Activated T-cell treated with anti-CD3 and anti-CD28 coated beads, Interleukin-2, amount 50 U/mL, for 4 hours (primary cell): ENCODE data around the gene FAAP100. TPM values are rescaled to one million over a fixed set of nuclear protein-coding genes. Genes with fewer than 3 reads are reported as not detected.

Experiments
- ATAC-seq, 2 donors: fragments of 200-7000 bp; cut with Tn5 transposase; one replicate each; pipeline ENCODE4 v1.10.0; 2021
- DNase-seq: peaks from one replicate; pipeline ENCODE4 v3.0.0-alpha.2; 2020
- H3K27me3 Mint-ChIP-seq: one replicate; pipeline ENCODE4 v1.8.0; 2021; ENCODE audit warnings: low read depth, mixed read lengths
- H3K36me3 Mint-ChIP-seq: one replicate; pipeline ENCODE4 v1.8.0; 2022; ENCODE audit warnings: mixed read lengths; ENCODE audit not compliant: insufficient read depth
- H3K4me1 Mint-ChIP-seq: one replicate; pipeline ENCODE4 v1.8.0; 2021; ENCODE audit warnings: low read depth, mixed read lengths
- H3K4me3 Mint-ChIP-seq: one replicate; pipeline ENCODE4 v1.8.0; 2021; ENCODE audit warnings: mild to moderate bottlenecking, moderate library complexity, mixed read lengths
- H3K9me3 Mint-ChIP-seq: one replicate; pipeline ENCODE4 v1.8.0; 2021; ENCODE audit warnings: mixed read lengths
- total RNA-seq, 3 donors: library from RNA; stranded (reverse); gene quantifications; one replicate each; pipeline ENCODE4 v1.2.1, GENCODE V29; 2021

The FAAP100 gene
- total RNA-seq, 3 donors from 2014 or later: 59.3 to 63.3 (median 61.6) TPM

DNA sequence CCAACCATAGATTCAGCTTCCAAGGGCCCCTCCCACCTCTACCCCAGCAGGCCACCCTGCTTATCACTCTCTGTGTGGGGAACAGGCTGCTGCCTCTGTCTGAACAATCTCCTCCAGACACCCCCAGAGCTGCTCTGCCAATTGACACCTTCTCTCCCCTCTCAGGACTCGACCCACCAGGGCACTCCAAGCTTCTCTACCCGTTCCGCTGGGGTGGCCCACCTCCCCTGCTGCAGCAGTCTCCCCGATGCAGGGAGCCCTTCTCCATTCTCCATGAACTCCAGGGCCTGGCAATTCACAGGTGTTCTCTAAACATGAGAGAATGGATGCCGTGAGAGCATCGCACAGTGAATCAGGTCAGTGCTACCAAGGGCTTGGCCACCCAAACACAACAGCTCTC lies 28.3 kb upstream of the FAAP100 start:
- ATAC-seq (no peak), DNase-seq (no peak)
- Mint-ChIP-seq H3K4me1 (peaks cover 12% of the 10 kb centered on the region), H3K4me3 (no peak overlapping the region), H3K36me3 (peaks cover 45% of the 10 kb centered on the region), H3K27me3 (no peaks in the 10 kb centered on the region), H3K9me3 (no peaks in the 10 kb centered on the region)

DNA sequence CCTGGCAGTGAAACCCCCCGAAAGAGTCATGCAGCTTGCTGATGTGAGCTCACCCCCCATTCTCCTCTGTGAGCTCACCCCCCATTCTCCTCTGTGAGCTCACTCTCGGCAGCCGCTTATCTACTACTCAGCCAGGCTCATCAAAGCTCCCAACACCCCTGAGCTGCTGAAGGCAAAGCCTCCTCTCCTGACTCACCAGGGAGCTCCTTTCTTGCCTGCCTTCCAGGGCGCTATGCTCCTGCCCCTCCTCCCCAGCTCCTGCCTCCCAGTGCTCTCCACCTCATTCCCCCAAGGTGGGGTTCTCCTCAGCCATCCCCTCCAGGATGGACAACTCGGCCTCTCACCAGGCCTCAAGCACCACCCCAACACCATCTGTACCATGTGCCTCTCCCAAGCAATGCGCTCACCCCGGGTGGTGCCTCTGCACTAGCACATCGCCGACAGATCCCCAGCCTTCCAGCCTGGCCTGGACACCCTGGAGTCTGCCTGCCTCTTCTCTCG lies 27.7 kb upstream of the FAAP100 start:
- no peak overlapping the region for H3K4me3 Mint-ChIP-seq
- H3K4me1 Mint-ChIP-seq: peaks cover 12% of the 10 kb centered on the region
- H3K27me3 Mint-ChIP-seq: no peaks in the 10 kb centered on the region
- ATAC-seq (no peak), DNase-seq (no peak)
- no peaks in the 10 kb centered on the region for H3K9me3 Mint-ChIP-seq
- peaks cover 45% of the 10 kb centered on the region for H3K36me3 Mint-ChIP-seq

DNA sequence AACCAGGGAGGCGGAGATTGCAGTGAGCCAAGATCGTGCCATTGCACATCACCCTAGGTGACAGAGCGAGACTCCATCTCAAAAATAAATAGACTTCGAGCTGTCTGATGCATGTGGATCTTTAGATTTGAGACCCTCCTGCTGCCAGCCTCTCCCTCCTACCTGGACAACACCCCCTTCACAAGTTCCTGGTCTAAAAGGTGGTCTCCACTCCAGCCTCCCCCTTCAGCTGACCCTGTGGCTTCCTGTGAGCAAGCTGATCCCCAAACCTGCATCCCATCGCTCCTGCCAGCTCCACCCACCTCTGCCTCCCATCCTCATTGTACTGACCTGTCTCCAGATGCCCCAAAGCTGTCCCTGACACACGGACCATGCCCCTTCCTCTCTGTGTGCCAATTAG lies 27.1 kb upstream of the FAAP100 start:
- no peak overlapping the region for H3K4me3 Mint-ChIP-seq
- no peak for DNase-seq
- H3K36me3 Mint-ChIP-seq: peaks cover 45% of the 10 kb centered on the region
- no peak for ATAC-seq
- no peaks in the 10 kb centered on the region for H3K9me3 Mint-ChIP-seq
- no peaks in the 10 kb centered on the region for H3K27me3 Mint-ChIP-seq
- peaks cover 12% of the 10 kb centered on the region for H3K4me1 Mint-ChIP-seq

DNA sequence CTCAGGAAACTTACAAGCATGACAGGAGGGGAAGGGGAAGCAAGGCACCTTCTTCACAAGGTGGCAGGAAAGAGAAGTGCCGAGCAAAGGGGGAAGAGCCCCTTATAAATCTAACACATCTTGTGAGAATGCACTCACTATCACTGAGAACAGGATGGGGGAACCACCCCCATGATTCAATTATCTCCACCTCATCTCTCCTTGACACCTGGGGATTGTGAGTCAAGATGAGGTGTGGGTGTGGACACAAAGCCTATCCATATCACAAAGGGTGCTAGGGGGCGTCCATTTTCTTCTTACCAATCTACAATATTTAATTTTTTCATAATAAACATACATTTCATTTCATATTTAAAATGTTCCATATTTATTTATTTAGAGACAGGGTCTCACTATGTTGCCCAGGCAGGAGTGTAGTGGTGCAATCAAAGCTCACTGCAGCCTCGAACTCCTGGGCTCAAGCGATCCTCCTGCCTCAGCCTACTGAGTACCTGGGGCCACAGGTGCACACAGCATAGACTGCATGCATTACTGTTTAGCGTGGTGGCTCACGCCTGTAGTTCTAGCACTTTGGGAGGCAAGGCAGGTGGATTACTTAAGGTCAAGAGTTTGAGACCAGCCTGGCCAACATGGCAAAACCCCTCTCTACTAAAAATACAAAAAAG lies 26.5 kb upstream of the FAAP100 start:
- peaks cover 12% of the 10 kb centered on the region for H3K4me1 Mint-ChIP-seq
- peaks cover 41% of the 10 kb centered on the region for H3K36me3 Mint-ChIP-seq
- H3K9me3 Mint-ChIP-seq: no peaks in the 10 kb centered on the region
- H3K4me3 Mint-ChIP-seq: no peak overlapping the region
- DNase-seq: no peak
- no peaks in the 10 kb centered on the region for H3K27me3 Mint-ChIP-seq
- ATAC-seq: peak; percentile 91

DNA sequence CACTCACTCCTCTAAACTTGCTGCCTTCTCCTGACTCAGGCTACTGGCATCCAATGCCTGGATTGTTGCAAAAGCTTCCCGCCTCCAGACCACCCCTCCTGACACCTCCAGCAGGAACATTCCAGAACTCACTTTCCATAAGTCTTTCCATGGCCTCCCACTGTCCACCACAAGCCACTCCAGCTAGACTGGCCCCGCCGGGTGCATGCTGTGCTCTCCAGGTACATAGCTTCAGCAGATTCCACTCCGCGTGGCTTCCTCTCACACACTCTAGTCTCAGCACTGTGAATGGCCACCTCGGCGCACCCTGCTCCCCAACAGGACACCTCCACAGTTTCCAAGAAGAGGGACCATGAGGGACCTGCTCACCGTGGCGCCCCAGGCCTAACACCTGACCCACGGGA lies 25.9 kb upstream of the FAAP100 start:
- ATAC-seq: no peak
- H3K27me3 Mint-ChIP-seq: no peaks in the 10 kb centered on the region
- H3K4me1 Mint-ChIP-seq: peaks cover 12% of the 10 kb centered on the region
- no peaks in the 10 kb centered on the region for H3K9me3 Mint-ChIP-seq
- DNase-seq: no peak
- H3K4me3 Mint-ChIP-seq: no peak overlapping the region
- H3K36me3 Mint-ChIP-seq: peaks cover 38% of the 10 kb centered on the region

DNA sequence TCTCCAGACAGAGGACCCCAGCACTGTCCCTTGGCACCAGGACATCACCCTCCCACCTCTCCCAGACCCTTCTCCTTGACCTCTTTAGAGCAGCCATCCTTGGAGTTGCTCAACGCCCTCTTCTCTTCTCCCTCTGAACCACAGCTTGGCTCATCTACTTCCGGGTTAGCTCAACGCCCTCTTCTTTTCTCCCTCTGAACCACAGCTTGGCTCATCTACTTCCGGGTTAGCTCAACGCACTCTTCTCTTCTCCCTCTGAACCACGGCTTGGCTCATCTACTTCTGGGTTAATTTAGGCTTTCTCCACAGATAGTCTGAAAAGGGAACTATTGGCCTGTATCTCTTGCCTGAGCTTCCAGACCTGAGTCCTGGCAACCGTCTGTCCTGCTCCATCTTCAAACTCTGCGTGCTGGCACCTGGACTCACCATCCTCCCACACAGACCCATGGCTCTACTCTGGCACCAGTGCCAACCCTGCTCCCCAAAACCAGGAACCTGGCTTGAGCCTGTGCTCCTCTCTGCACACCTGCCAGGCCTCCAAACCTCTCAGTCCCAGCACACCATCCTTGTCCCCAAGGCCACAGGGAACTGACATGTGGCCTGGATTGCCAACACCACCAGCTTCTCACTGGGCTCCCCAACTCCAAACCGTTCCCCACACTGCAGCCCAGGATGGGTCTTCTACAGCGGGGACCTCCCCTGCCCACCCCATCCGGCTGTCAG lies 25.3 kb upstream of the FAAP100 start:
- Mint-ChIP-seq H3K4me3 (no peak overlapping the region), H3K9me3 (no peaks in the 10 kb centered on the region), H3K4me1 (peaks cover 12% of the 10 kb centered on the region), H3K27me3 (no peaks in the 10 kb centered on the region), H3K36me3 (peaks cover 41% of the 10 kb centered on the region)
- ATAC-seq: no peak
- no peak for DNase-seq

DNA sequence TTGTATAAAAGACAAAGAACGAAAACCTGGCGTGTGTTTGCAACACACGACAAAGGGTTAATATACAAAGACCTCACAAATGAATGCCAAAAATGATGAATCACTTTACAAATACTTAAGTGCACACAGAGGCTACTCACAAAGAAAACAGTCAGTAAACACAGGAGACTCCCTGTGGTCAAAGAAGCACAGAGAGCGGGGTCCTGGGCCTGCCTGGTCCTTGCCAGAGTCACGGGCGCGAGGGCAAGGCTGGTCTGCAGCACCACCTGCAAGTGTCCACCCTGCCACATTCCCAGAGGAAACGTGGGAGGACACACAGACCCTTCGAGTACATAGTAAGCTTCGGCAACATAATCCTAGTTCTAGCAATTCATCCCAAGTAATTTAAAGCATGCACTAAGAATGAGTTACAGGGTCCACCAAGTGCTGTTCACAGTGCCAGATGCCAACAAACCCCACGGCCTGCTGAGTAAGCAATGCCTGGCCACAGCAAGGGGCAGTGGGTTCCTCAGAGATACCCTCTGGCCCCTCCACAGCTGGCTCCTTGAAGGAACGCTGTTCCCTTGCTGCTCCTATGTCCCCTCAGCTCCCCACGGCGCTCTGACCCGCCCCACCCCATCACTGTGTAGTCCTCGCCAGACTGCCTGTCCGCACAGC lies 24.6 kb upstream of the FAAP100 start:
- peaks cover 12% of the 10 kb centered on the region for H3K4me1 Mint-ChIP-seq
- no peak overlapping the region for H3K4me3 Mint-ChIP-seq
- no peaks in the 10 kb centered on the region for H3K27me3 Mint-ChIP-seq
- DNase-seq (no peak), ATAC-seq (no peak)
- no peaks in the 10 kb centered on the region for H3K9me3 Mint-ChIP-seq
- H3K36me3 Mint-ChIP-seq: peaks cover 41% of the 10 kb centered on the region

DNA sequence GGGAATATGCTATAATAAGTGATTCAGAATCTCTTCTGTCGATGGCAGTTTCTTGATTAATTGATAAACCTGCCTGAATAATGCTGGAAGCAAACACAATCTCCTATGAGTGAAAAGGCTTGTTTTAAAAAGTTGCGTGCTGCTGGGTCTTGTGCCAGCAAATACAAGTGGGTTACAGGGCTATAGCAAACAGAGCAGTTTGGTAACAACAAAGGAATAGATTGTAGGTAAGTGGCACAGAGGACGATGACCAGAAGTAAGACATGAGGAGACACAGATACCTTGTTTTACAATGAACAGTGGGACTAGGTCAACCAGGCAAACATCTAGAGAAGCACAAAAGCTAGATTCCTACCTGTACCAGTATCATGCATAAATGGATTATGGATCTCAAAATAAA lies 23.7 kb upstream of the FAAP100 start:
- Mint-ChIP-seq H3K4me3 (no peak overlapping the region), H3K36me3 (peaks cover 41% of the 10 kb centered on the region), H3K4me1 (peaks cover 12% of the 10 kb centered on the region), H3K27me3 (no peaks in the 10 kb centered on the region), H3K9me3 (no peaks in the 10 kb centered on the region)
- no peak for DNase-seq
- ATAC-seq: no peak

DNA sequence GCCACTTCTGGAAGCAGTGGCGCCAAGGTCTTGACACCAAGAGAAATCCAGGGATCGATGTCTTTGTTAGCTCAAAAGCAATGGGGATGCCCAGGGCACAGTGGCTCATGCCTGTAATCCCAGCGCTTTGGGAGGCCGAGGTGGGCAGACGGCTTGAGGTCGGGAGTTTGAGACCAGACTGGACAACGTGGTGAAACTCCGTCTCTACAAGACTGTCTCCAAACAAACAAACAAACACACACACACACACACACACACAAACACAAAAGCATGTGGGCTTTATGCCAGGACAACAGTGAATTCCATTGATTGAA lies 22.4 kb upstream of the FAAP100 start:
- peaks cover 7% of the 10 kb centered on the region for H3K4me1 Mint-ChIP-seq
- peaks cover 35% of the 10 kb centered on the region for H3K36me3 Mint-ChIP-seq
- DNase-seq (no peak), ATAC-seq (no peak)
- H3K4me3 Mint-ChIP-seq: no peak overlapping the region
- H3K27me3 Mint-ChIP-seq: no peaks in the 10 kb centered on the region
- no peaks in the 10 kb centered on the region for H3K9me3 Mint-ChIP-seq

DNA sequence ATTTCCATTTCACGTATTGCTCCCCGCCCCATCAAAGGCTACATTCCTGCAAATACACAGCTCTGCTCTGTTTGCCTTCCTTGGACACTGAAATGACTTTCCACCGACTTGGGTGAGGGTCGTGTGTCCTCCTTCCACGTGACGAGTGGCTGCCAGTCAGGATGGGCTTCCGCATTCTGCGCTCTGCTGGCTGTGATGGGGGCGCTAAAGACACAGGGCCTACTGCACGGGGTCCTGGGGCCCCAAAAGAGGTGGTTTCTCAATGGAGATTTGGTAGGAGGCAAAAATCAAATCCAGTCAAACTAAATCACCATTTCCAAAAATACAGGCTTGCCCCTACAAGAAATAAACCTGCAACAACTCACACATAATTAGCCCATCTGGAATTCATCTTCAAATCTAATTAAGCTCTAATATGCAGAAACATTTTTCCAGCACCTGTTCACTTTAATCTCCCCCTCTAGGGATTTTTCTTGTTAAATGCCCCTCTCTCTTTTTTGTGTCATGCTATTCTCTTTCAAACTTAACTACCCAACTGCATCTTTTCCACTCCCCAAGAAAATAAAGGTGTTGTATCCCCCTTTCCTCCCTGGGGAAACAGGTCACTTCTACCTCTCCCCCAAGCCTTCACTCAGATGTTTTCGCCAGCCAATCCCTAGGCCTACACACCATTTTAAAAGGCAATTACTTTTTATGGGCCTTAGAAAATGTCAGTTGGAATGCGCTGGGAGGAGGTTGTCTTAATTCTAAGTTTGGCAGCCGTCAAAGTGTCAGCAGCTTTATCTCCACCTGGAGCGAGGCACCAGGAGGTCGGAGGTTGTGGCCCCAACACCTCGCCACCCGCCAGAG lies 21.9 kb upstream of the FAAP100 start:
- Mint-ChIP-seq H3K27me3 (no peaks in the 10 kb centered on the region), H3K36me3 (peaks cover 33% of the 10 kb centered on the region), H3K9me3 (no peaks in the 10 kb centered on the region), H3K4me3 (no peak overlapping the region), H3K4me1 (peaks cover 4% of the 10 kb centered on the region)
- DNase-seq: no peak
- no peak for ATAC-seq

DNA sequence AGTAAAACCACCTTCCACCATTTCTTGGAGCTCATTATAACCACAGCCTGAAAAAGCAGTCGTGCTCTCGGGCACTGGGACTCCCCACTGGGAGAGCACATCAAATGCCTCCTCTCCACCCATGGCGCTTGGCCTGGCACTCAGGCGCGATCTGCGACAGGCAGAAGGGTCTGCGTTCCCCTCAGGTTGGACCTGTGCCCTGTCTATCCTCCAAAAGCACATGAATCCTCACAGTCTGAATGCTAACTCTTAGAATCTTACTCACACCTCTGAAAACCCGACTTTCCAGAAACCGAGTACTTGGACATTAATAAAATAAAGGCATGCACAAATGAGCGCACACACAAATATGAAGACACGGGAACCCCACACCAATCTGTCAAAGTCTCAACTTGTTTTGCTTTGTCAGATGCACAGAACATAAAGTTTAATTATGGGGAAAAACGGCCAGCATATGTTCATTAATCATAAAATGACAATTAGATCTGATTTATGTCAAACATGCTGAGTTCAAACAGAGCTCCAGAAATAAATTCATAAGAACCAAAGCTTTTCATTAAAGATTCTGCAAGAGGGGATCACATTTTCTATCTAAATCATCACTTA lies 20.5 kb upstream of the FAAP100 start:
- H3K9me3 Mint-ChIP-seq: no peaks in the 10 kb centered on the region
- H3K27me3 Mint-ChIP-seq: no peaks in the 10 kb centered on the region
- no peak overlapping the region for H3K4me3 Mint-ChIP-seq
- DNase-seq: no peak
- H3K36me3 Mint-ChIP-seq: peaks cover 32% of the 10 kb centered on the region
- ATAC-seq: no peak
- H3K4me1 Mint-ChIP-seq: no peaks in the 10 kb centered on the region

DNA sequence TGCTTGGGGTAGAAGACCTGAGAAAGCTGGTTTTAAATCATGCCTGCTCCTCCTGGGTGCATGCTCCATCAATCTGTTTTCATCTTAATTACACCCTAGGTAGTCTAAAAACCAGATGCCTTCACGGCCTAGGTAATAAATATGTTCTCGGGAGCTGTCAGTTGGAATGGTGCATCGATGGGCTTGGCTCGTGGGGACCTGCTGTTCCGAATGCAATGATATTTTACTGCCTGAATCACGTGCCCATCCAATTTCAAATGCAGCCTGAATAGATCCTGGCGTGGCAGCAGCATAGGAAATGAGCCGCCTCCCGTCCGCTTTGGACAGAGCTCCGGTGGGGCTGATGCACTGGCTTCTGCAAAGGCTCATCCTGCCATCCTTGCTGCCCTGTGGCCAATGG lies 18.8 kb upstream of the FAAP100 start:
- no peaks in the 10 kb centered on the region for H3K9me3 Mint-ChIP-seq
- H3K4me1 Mint-ChIP-seq: no peaks in the 10 kb centered on the region
- no peaks in the 10 kb centered on the region for H3K27me3 Mint-ChIP-seq
- DNase-seq (no peak), ATAC-seq (no peak)
- H3K36me3 Mint-ChIP-seq: peaks cover 30% of the 10 kb centered on the region
- no peak overlapping the region for H3K4me3 Mint-ChIP-seq

DNA sequence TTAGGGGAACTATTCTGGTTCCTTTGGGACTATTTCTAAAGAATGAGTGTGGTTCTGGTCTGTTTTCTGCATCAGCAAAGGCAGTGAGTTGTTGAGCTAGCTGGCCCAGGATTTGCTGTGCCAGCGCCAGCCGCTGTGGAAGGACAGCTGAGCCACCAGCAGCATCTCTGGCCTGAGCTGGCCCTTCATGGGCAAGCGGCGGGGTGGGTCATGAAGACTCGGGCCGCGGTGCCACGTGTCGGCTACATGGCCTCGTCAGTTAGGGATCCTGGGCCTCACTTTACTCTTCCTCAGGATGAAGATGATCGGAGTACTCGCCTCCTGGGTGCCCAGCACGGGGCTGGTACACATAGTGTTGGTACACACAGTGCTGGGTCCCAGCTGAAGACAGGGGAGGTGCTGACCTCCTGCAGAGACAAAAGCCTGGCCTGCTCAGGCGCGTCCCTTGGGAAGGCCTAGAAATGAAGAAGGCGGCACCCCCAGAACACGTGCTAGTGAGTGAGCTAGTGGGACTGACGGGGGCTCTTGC lies 17.9 kb upstream of the FAAP100 start:
- Mint-ChIP-seq H3K27me3 (no peaks in the 10 kb centered on the region), H3K4me1 (no peaks in the 10 kb centered on the region), H3K36me3 (peaks cover 34% of the 10 kb centered on the region), H3K4me3 (no peak overlapping the region), H3K9me3 (no peaks in the 10 kb centered on the region)
- DNase-seq (no peak), ATAC-seq (no peak)

DNA sequence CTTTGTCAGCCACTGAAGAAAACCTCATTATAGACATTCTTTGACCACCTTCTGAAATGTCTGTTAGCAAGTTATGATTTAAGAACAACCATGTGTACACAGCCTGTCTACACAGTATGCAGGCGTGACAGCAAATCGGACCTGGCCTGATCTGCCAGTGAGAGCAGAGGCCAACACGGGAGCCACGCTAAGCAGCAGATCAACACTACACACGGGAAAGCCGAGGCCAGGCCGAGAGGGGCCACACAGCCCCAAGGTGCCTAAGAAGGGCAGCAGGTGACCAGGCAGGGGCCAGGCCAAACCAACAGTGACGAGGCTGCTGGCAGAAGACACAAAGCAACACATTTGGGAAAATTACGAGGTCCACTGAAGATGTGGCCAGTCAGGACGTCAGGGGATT lies 16.3 kb upstream of the FAAP100 start:
- H3K4me1 Mint-ChIP-seq: no peaks in the 10 kb centered on the region
- no peak overlapping the region for H3K4me3 Mint-ChIP-seq
- H3K27me3 Mint-ChIP-seq: no peaks in the 10 kb centered on the region
- no peaks in the 10 kb centered on the region for H3K9me3 Mint-ChIP-seq
- ATAC-seq: no peak
- peaks cover 35% of the 10 kb centered on the region for H3K36me3 Mint-ChIP-seq
- no peak for DNase-seq
